Tibial nerve (tissue), 4 donors: ENCODE data around the gene LCLAT1. TPM values are rescaled to one million over a fixed set of nuclear protein-coding genes. Genes with fewer than 3 reads are reported as not detected.

Experiments
- DNase-seq, 2 donors: peaks; one replicate each; pipeline ENCODE4 v3.0.0-alpha.2; 2019; ENCODE audit warnings: low spot score in 2 of 2
- H3K27ac ChIP-seq, 4 donors: fragments of 200-600 bp; sonication (generic) in 3 of 4; one replicate each; pipeline ENCODE4 v1.5.1; 2017 to 2019; ENCODE audit warnings: mild to moderate bottlenecking in 1 of 4
- H3K27me3 ChIP-seq, 2 donors: fragments of 200-600 bp; sonication (generic) in 1 of 2; one replicate each; pipeline versions ENCODE4 v1.5.1 to v1.6.0; 2017 to 2019
- H3K36me3 ChIP-seq, 3 donors: fragments of 200-600 bp; sonication (generic); one replicate each; pipeline ENCODE4 v1.5.1; 2018 to 2019
- H3K4me1 ChIP-seq, 4 donors: fragments of 200-600 bp; sonication (generic) in 3 of 4; one replicate each; pipeline ENCODE4 v1.5.1; 2017 to 2019
- H3K4me3 ChIP-seq, 4 donors: fragments of 200-600 bp; sonication (generic) in 3 of 4; one replicate each; pipeline ENCODE4 v1.5.1; 2017 to 2019; ENCODE audit warnings: mild to moderate bottlenecking in 1 of 4, moderate library complexity in 1 of 4
- H3K9me3 ChIP-seq, 4 donors: fragments of 200-600 bp; sonication (generic) in 3 of 4; one replicate each; pipeline ENCODE4 v1.5.1; 2017 to 2019
- CTCF ChIP-seq, 5 experiments: fragments of 200-600 bp in 3 of 5; fragments of 450-650 bp in 2 of 5; sonication (generic) in 3 of 5; IDR thresholded peaks; one replicate each; pipeline ENCODE4 v1.5.1; 2016 to 2019; ENCODE audit warnings: antibody characterized with exemption in 5 of 5, mild to moderate bottlenecking in 3 of 5, moderate library complexity in 2 of 5
- EP300 ChIP-seq, 2 donors: sonication (generic); formaldehyde crosslinking; IDR thresholded peaks; one replicate each; pipeline ENCODE4 v1.6.1; 2017; ENCODE audit warnings: antibody characterized with exemption in 2 of 2, mild to moderate bottlenecking in 1 of 2
- POLR2A ChIP-seq, 2 donors: fragments of 450-650 bp; IDR thresholded peaks; one replicate each; pipeline ENCODE4 v1.6.1; 2017; ENCODE audit warnings: antibody characterized with exemption in 2 of 2, mild to moderate bottlenecking in 2 of 2, moderate library complexity in 2 of 2
- WGBS, 2 donors: methylation state at CpG; one replicate each; pipeline ENCODE4 v1.1.5; 2018; 5-methylcytosine and 5-hydroxymethylcytosine counted together
- total RNA-seq, 4 donors: library from RNA; depleted of rRNA; stranded (reverse); fragments of >200 nt; gene quantifications; one replicate each; pipeline ENCODE4 v1.1.0, GENCODE V29; 2016

LCLAT1 gene
- total RNA-seq, 4 donors from 2014 or later = 8.4 to 15.9 (median 11.8) TPM

- no peak for TF ChIP-seq CTCF (IDR thresholded peaks at IDR 0.05)
These were observed 175.4 kb downstream of the LCLAT1 start for GRCh38 chr2:30622452-30622851.

GRCh38 chr2:30625276-30625675 lies 178.2 kb downstream of the LCLAT1 start:
- Histone ChIP-seq H3K36me3 (peaks cover 0 to 8% (median 0%) of the 10 kb centered on the region in 3 donors), H3K4me1 (no peaks in the 10 kb centered on the region), H3K27ac (no peak overlapping the region), H3K27me3 (no peaks in the 10 kb centered on the region), H3K4me3 (no peak overlapping the region), H3K9me3 (no peaks in the 10 kb centered on the region)
- no peak for TF ChIP-seq CTCF (IDR thresholded peaks at IDR 0.05)
- no peak for DNase-seq

More at GRCh38 chr2:30622452-30622851, 175.4 kb downstream of the LCLAT1 start:
- H3K4me1 ChIP-seq = no peaks in the 10 kb centered on the region
- H3K9me3 ChIP-seq = no peaks in the 10 kb centered on the region
- 84 to 93% methylated on average over 4 of the region's 4 CpGs for WGBS, 2 donors
- H3K27me3 ChIP-seq = no peaks in the 10 kb centered on the region
- DNase-seq = no peak
- no peak overlapping the region for H3K27ac ChIP-seq
- no peak overlapping the region for H3K4me3 ChIP-seq
- peaks cover 0 to 8% (median 0%) of the 10 kb centered on the region in 3 donors for H3K36me3 ChIP-seq

- Histone ChIP-seq H3K9me3 (no peaks in the 10 kb centered on the region), H3K4me3 (no peak overlapping the region), H3K27me3 (no peaks in the 10 kb centered on the region), H3K36me3 (peaks cover 0 to 8% (median 0%) of the 10 kb centered on the region in 3 donors), H3K27ac (no peak overlapping the region), H3K4me1 (no peaks in the 10 kb centered on the region)
- DNase-seq = no peak
- 70 to 85% methylated on average over 3 of the region's 3 CpGs for WGBS, 2 donors
- TF ChIP-seq POLR2A (IDR thresholded peaks at IDR 0.05) (no peak), CTCF (IDR thresholded peaks at IDR 0.05) (no peak), EP300 (IDR thresholded peaks at IDR 0.05) (no peak)
These were observed 178.7 kb downstream of the LCLAT1 start for GRCh38 chr2:30625701-30626100.

GRCh38 chr2:30626397-30626796 lies 179.4 kb downstream of the LCLAT1 start:
- TF ChIP-seq POLR2A (IDR thresholded peaks at IDR 0.05) = no peak
- TF ChIP-seq EP300 (IDR thresholded peaks at IDR 0.05) = no peak
- TF ChIP-seq CTCF (IDR thresholded peaks at IDR 0.05) = no peak

GRCh38 chr2:30627151-30627550 lies 180.1 kb downstream of the LCLAT1 start:
- Histone ChIP-seq H3K27ac (no peak overlapping the region), H3K9me3 (no peaks in the 10 kb centered on the region), H3K4me1 (no peaks in the 10 kb centered on the region), H3K36me3 (peaks cover 0 to under 1% (median 0%) of the 10 kb centered on the region in 3 donors), H3K4me3 (no peak overlapping the region), H3K27me3 (no peaks in the 10 kb centered on the region)
- TF ChIP-seq POLR2A (IDR thresholded peaks at IDR 0.05) (no peak), CTCF (IDR thresholded peaks at IDR 0.05) (no peak), EP300 (IDR thresholded peaks at IDR 0.05) (no peak)
- 93 to 95% methylated on average over 8 of the region's 8 CpGs for WGBS, 2 donors
- DNase-seq = no peak

More at GRCh38 chr2:30626397-30626796, 179.4 kb downstream of the LCLAT1 start:
- no peaks in the 10 kb centered on the region for H3K27me3 ChIP-seq
- no peak overlapping the region for H3K27ac ChIP-seq
- no peak for DNase-seq
- WGBS, 2 donors = 85 to 94% methylated on average over 2 of the region's 2 CpGs
- no peaks in the 10 kb centered on the region for H3K9me3 ChIP-seq
- H3K4me1 ChIP-seq = no peaks in the 10 kb centered on the region
- no peak overlapping the region for H3K4me3 ChIP-seq
- H3K36me3 ChIP-seq = peaks cover 0 to 8% (median 0%) of the 10 kb centered on the region in 3 donors
